ENCODE results near the gene CALR. TPM values are rescaled to one million over a fixed set of nuclear protein-coding genes. Genes with fewer than 3 reads are reported as not detected.

Gene CALR
- total and polyA plus RNA-seq, 2 donors (not counting 3 experiments of a cell fraction or from before 2014, with no cell fraction given), result 1,135 to 1,636 TPM

- Histone ChIP-seq H3K79me2 (ENCODE audit: control insufficient read depth, insufficient read depth, low read length) (peaks cover 43% of the 10 kb centered on the region), H3K27me3 (ENCODE audit: control insufficient read depth in 2 of 2, insufficient read depth in 2 of 2, low read length in 2 of 2) (no peaks in the 10 kb centered on the region), H3K4me2 (ENCODE audit: insufficient read depth, low read length) (peak overlapping the region; percentile 99), H3K4me1 (ENCODE audit: control insufficient read depth, extremely low read depth, insufficient read depth, low read length) (peaks cover 12% of the 10 kb centered on the region), H3K9me3 (replicated peaks; ENCODE audit: control insufficient read depth, insufficient read depth, low read length) (no peaks in the 10 kb centered on the region), H3K9ac (replicated peaks; ENCODE audit: extremely low read depth, insufficient read depth, low read length) (peak overlapping the region; percentile 90), H3K36me3 (ENCODE audit: control insufficient read depth in 2 of 2, extremely low read depth in 1 of 2, insufficient read depth in 2 of 2, low read length in 2 of 2) (peaks cover 18 to 58% of the 10 kb centered on the region in 2 experiments), H4K20me1 (replicated peaks; ENCODE audit: control insufficient read depth, extremely low read depth, insufficient read depth, low read length) (no peaks in the 10 kb centered on the region), H3K9me1 (replicated peaks; ENCODE audit: control insufficient read depth, extremely low read depth, insufficient read depth, low read length) (no peaks in the 10 kb centered on the region), H3K27ac (ENCODE audit: insufficient read depth, low read depth, low read length) (peak overlapping the region; percentile 76), H2AFZ (ENCODE audit: low read depth, low read length) (no peak overlapping the region), H3K4me3 (replicated peaks in 1 of 3; ENCODE audit: insufficient read depth in 1 of 3, low read depth in 1 of 3, low read length in 3 of 3) (peak overlapping the region; percentile 72 to 92 (median 72))
- TSS peak; percentile 33 for BruUV-seq (replicated peaks)
- CTCF ChIA-PET, result interaction anchor here (0.6 to 1.0 kb wide), 2 partner anchors 19 to 83 kb away, joined by 3 to 12 read pairs; no protein-coding TSS in a partner anchor
- intact Hi-C loops (cut with micrococcal nuclease), result loop anchor here (1.0 kb wide), 1 partner anchor 8 kb away; the partner anchor contains the start of gene CALR
- TF ChIP-seq FOS (IDR thresholded peaks at IDR 0.05; ENCODE audit: borderline replicate concordance, insufficient read depth, low read length) (no peak), CTCF (IDR thresholded peaks at IDR 0.05; ENCODE audit: extremely low read depth in 1 of 2, insufficient read depth in 1 of 2, low read depth in 1 of 2, low read length in 2 of 2) (no peak), GATA2 (IDR thresholded peaks at IDR 0.05; ENCODE audit: insufficient read depth, insufficient read length, low read depth, low read length) (no peak), POLR2A (IDR thresholded peaks at IDR 0.05; ENCODE audit: low read depth, low read length) (no peak), EZH2 (IDR thresholded peaks at IDR 0.05; ENCODE audit: borderline replicate concordance, low read depth, low read length, severe bottlenecking) (no peak), JUN (IDR thresholded peaks at IDR 0.05; ENCODE audit: borderline replicate concordance, insufficient read depth, insufficient read length, low read depth) (no peak), MAX (IDR thresholded peaks at IDR 0.05; ENCODE audit: insufficient read depth, insufficient read length) (no peak)
- dilution Hi-C loops (cut with MboI; ENCODE audit: extremely low pct_ligation_motif_present, low sequenced_read_pairs), result no loop called here
- FAIRE-seq (peak; percentile 74), DNase-seq (ENCODE audit: low read depth, low spot score) (peak; percentile 81)
- POLR2A ChIA-PET, result interaction anchor here (0.6 to 1.0 kb wide), 4 partner anchors 8 to 14 kb away, joined by 3 to 6 read pairs (median 5); partner anchors contain the start of gene GADD45GIP1
These were observed 7.8 kb downstream of the CALR start for GRCh38 chr19:12946092-12946721.

Data from endothelial cell of umbilical vein (primary cell).